H9 (cell line): ENCODE measurements around the gene PHYHIPL. TPM values are rescaled to one million over a fixed set of nuclear protein-coding genes. Genes with fewer than 3 reads are reported as not detected.

Experiments used
- DNase-seq: peaks from one replicate; pipeline ENCODE4 v3.0.0-alpha.2; 2017
- H2AFZ ChIP-seq: one replicate; pipeline ENCODE4 v1.6.1; 2013; ENCODE audit warnings: mild to moderate bottlenecking, low read length, control low read depth, moderate library complexity
- H2AK5ac ChIP-seq: 2 replicates; pipeline ENCODE4 v1.6.1; 2013; ENCODE audit warnings: low read length, control low read depth, mixed read lengths; ENCODE audit not compliant: insufficient read length
- H2BK120ac ChIP-seq: one replicate; pipeline ENCODE4 v1.6.1; 2013; ENCODE audit warnings: low read depth, mild to moderate bottlenecking, low read length, control low read depth, inconsistent platforms; ENCODE audit not compliant: poor library complexity, severe bottlenecking
- H2BK12ac ChIP-seq: 2 replicates; pipeline ENCODE4 v1.6.1; 2013; ENCODE audit warnings: low read length, control low read depth, mixed read lengths, low read depth; ENCODE audit not compliant: insufficient read length
- H2BK15ac ChIP-seq: 2 replicates; pipeline ENCODE4 v1.6.1; 2013; ENCODE audit warnings: low read depth, low read length, control low read depth
- H2BK20ac ChIP-seq: one replicate; pipeline ENCODE4 v1.6.1; 2013; ENCODE audit warnings: low read depth, mild to moderate bottlenecking, low read length, control low read depth, inconsistent platforms; ENCODE audit not compliant: poor library complexity, severe bottlenecking
- H2BK5ac ChIP-seq: 2 replicates; pipeline ENCODE4 v1.6.1; 2013; ENCODE audit warnings: low read length, control low read depth, mixed read lengths; ENCODE audit not compliant: insufficient read length
- H3K14ac ChIP-seq: 2 replicates; pipeline ENCODE4 v1.6.1; 2013; ENCODE audit warnings: low read length, control low read depth; ENCODE audit not compliant: insufficient read depth
- H3K18ac ChIP-seq: 2 replicates; pipeline ENCODE4 v1.6.1; 2013; ENCODE audit warnings: low read depth, mild to moderate bottlenecking, mixed read lengths, low read length, control low read depth; ENCODE audit not compliant: insufficient read length
- H3K23ac ChIP-seq: 2 replicates; pipeline ENCODE4 v1.6.1; 2013; ENCODE audit warnings: low read length, control low read depth, mixed read lengths, low read depth; ENCODE audit not compliant: insufficient read length
- H3K23me2 ChIP-seq: 2 replicates; pipeline ENCODE4 v1.6.1; 2013; ENCODE audit warnings: low read depth, mild to moderate bottlenecking, mixed read lengths, low read length, control low read depth; ENCODE audit not compliant: insufficient read length, poor library complexity, severe bottlenecking
- H3K27ac ChIP-seq: 2 replicates; pipeline ENCODE4 v1.5.1; 2013; ENCODE audit warnings: low read length, control low read depth, mixed read lengths, low read depth; ENCODE audit not compliant: insufficient read length
- H3K27me3 ChIP-seq: 2 replicates; pipeline ENCODE4 v1.6.1; 2013; ENCODE audit warnings: low read length, control low read depth, inconsistent platforms; ENCODE audit not compliant: insufficient read depth
- H3K4ac ChIP-seq: 2 replicates; pipeline ENCODE4 v1.6.1; 2013; ENCODE audit warnings: low read depth, mild to moderate bottlenecking, control low read depth, inconsistent platforms, low read length, moderate library complexity
- H3K4me1 ChIP-seq: 2 replicates; pipeline ENCODE4 v1.6.1; 2013; ENCODE audit warnings: low read length, control low read depth, inconsistent platforms; ENCODE audit not compliant: insufficient read depth
- H3K4me2 ChIP-seq: 2 replicates; pipeline ENCODE4 v1.6.1; 2013; ENCODE audit warnings: low read length, control low read depth, mixed read lengths; ENCODE audit not compliant: insufficient read length, insufficient read depth
- H3K56ac ChIP-seq: 2 replicates; pipeline ENCODE4 v1.6.1; 2013; ENCODE audit warnings: low read depth, mild to moderate bottlenecking, mixed read lengths, low read length, control low read depth; ENCODE audit not compliant: insufficient read length
- H3K79me1 ChIP-seq: 2 replicates; pipeline ENCODE4 v1.6.1; 2013; ENCODE audit warnings: low read depth, mild to moderate bottlenecking, moderate library complexity, low read length, control low read depth, inconsistent platforms; ENCODE audit not compliant: insufficient read depth, poor library complexity, severe bottlenecking
- H3K79me2 ChIP-seq: 2 replicates; pipeline ENCODE4 v1.6.1; 2013; ENCODE audit warnings: low read length, control low read depth, inconsistent platforms; ENCODE audit not compliant: insufficient read depth
- H3K9ac ChIP-seq: 2 replicates; pipeline ENCODE4 v1.6.1; 2013; ENCODE audit warnings: low read length, control low read depth, mixed read lengths; ENCODE audit not compliant: insufficient read length; ENCODE audit errors: extremely low read depth
- H3K9me3 ChIP-seq: one replicate; pipeline ENCODE4 v1.6.1; 2013; ENCODE audit warnings: low read depth, low read length, inconsistent platforms; ENCODE audit not compliant: control insufficient read depth
- H3T11ph ChIP-seq: one replicate; pipeline ENCODE4 v1.6.1; 2013; ENCODE audit warnings: mild to moderate bottlenecking, low read length, control low read depth, inconsistent platforms
- H4K20me1 ChIP-seq: one replicate; pipeline ENCODE4 v1.6.1; 2013; ENCODE audit not compliant: control insufficient read depth, insufficient read length, insufficient read depth
- H4K5ac ChIP-seq: 2 replicates; pipeline ENCODE4 v1.6.1; 2013; ENCODE audit warnings: low read depth, mild to moderate bottlenecking, mixed read lengths, low read length, control low read depth; ENCODE audit not compliant: insufficient read length
- H4K8ac ChIP-seq: replicated peaks from 2 replicates; pipeline ENCODE4 v1.6.1; 2013; ENCODE audit warnings: low read length, control low read depth, mixed read lengths, low read depth; ENCODE audit not compliant: insufficient read length
- H4K91ac ChIP-seq: 2 replicates; pipeline ENCODE4 v1.6.1; 2013; ENCODE audit warnings: low read depth, mild to moderate bottlenecking, moderate library complexity, mixed read lengths, low read length, control low read depth; ENCODE audit not compliant: insufficient read length
- H3K27ac Mint-ChIP-seq, 3 experiments: 2 replicates in 2 of 3; 3 replicates in 1 of 3; pipeline ENCODE4 v1.8.0; 2020 to 2021; ENCODE audit warnings: mixed read lengths in 3 of 3, mild to moderate bottlenecking in 1 of 3, moderate library complexity in 1 of 3
- H3K27me3 Mint-ChIP-seq: 2 replicates; pipeline ENCODE4 v1.8.0; 2021; ENCODE audit warnings: low read depth, mild to moderate bottlenecking, moderate library complexity, mixed read lengths
- H3K36me3 Mint-ChIP-seq, 3 experiments: 2 replicates in 2 of 3; 3 replicates in 1 of 3; pipeline ENCODE4 v1.8.0; 2020 to 2021; ENCODE audit warnings: low read depth in 3 of 3, mixed read lengths in 3 of 3; ENCODE audit not compliant: insufficient read depth in 1 of 3
- H3K4me1 Mint-ChIP-seq, 2 experiments: 2 replicates each; pipeline ENCODE4 v1.8.0; 2020; ENCODE audit warnings: mixed read lengths in 2 of 2
- H3K4me3 Mint-ChIP-seq, 2 experiments: 2 replicates in 1 of 2; 3 replicates in 1 of 2; pipeline ENCODE4 v1.8.0; 2020 to 2021; ENCODE audit warnings: mild to moderate bottlenecking in 2 of 2, mixed read lengths in 2 of 2, moderate library complexity in 1 of 2
- H3K9me3 Mint-ChIP-seq, 2 experiments: 2 replicates in 1 of 2; 3 replicates in 1 of 2; pipeline ENCODE4 v1.8.0; 2020; ENCODE audit warnings: mild to moderate bottlenecking in 2 of 2, mixed read lengths in 2 of 2, moderate library complexity in 1 of 2
- WGBS: extraction: QIAGEN DNeasy Blood & Tissue Kit; methylation state at CpG from one replicate; pipeline ENCODE4 v1.1.7; 2013; ENCODE audit warnings: missing lambda C conversion rate, low lambda C conversion rate, mixed read lengths; ENCODE audit not compliant: insufficient read length; ENCODE audit errors: extremely low coverage; 5-methylcytosine and 5-hydroxymethylcytosine counted together
- total RNA-seq: library from RNA; stranded (reverse); gene quantifications from 2 replicates; pipeline ENCODE4 v1.2.1, GENCODE V29; 2021
- TF ChIP-seq, protein P1 (sequence below): fragments of 200-600 bp; sonication (generic); conservative IDR thresholded peaks from 3 replicates; pipeline ENCODE4 v1.8.0; 2021; ENCODE audit warnings: antibody characterized with exemption, mild to moderate bottlenecking

Gene PHYHIPL
- total RNA-seq, 1 experiment from 2014 or later: 0.44 TPM

DNA sequence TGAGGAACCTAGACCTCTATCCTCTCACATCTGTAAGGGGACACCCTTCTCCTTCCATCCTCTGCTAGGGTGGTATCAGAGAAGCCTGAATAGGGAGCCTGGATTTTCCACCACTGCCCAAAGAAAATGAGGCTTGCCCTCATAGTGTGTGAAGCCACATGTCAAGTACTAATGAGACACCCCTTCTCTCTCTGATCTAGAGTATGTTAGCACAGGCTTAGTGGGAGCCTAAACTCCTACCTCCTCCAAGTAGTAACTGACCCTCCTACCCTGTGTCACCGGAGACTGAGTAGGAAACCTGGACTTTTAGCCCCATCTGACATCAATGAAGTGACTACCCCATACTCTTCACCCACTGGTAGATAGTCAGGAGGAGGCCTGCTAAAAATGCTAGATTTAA lies 65.6 kb downstream of the PHYHIPL start:
- H2AFZ ChIP-seq: no peak overlapping the region
- H3K27me3 ChIP-seq: no peaks in the 10 kb centered on the region
- TF ChIP-seq, protein P1, sequence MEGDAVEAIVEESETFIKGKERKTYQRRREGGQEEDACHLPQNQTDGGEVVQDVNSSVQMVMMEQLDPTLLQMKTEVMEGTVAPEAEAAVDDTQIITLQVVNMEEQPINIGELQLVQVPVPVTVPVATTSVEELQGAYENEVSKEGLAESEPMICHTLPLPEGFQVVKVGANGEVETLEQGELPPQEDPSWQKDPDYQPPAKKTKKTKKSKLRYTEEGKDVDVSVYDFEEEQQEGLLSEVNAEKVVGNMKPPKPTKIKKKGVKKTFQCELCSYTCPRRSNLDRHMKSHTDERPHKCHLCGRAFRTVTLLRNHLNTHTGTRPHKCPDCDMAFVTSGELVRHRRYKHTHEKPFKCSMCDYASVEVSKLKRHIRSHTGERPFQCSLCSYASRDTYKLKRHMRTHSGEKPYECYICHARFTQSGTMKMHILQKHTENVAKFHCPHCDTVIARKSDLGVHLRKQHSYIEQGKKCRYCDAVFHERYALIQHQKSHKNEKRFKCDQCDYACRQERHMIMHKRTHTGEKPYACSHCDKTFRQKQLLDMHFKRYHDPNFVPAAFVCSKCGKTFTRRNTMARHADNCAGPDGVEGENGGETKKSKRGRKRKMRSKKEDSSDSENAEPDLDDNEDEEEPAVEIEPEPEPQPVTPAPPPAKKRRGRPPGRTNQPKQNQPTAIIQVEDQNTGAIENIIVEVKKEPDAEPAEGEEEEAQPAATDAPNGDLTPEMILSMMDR: no peak
- H3K9me3 Mint-ChIP-seq: peaks cover 0 to 3% of the 10 kb centered on the region in 2 experiments; a peak in 1 of 5 replicates
- no peak overlapping the region for H2BK120ac ChIP-seq
- H3K56ac ChIP-seq: no peak overlapping the region
- no peak overlapping the region for H4K8ac ChIP-seq
- no peak overlapping the region for H3K27ac Mint-ChIP-seq
- H3K4me1 Mint-ChIP-seq: no peaks in the 10 kb centered on the region
- no peak overlapping the region for H2AK5ac ChIP-seq
- no peak overlapping the region for H3K4me2 ChIP-seq
- no peaks in the 10 kb centered on the region for H3K9me3 ChIP-seq
- H3K36me3 Mint-ChIP-seq: no peaks in the 10 kb centered on the region; a peak in 1 of 7 replicates
- H3K27me3 Mint-ChIP-seq: no peaks in the 10 kb centered on the region
- no peak for DNase-seq
- no peak overlapping the region for H2BK12ac ChIP-seq
- no peak overlapping the region for H3K14ac ChIP-seq
- H3K4me1 ChIP-seq: no peaks in the 10 kb centered on the region
- H4K91ac ChIP-seq: no peak overlapping the region
- no peak overlapping the region for H3K23ac ChIP-seq
- no CpG with 5 or more reads among the region's 1 CpG for WGBS
- no peak overlapping the region for H2BK20ac ChIP-seq
- H3T11ph ChIP-seq: no peak overlapping the region
- no peaks in the 10 kb centered on the region for H3K79me1 ChIP-seq
- H2BK15ac ChIP-seq: no peak overlapping the region
- H3K18ac ChIP-seq: no peak overlapping the region
- H4K5ac ChIP-seq: no peak overlapping the region
- H3K27ac ChIP-seq: no peak overlapping the region
- no peak overlapping the region for H3K9ac ChIP-seq
- H4K20me1 ChIP-seq: no peaks in the 10 kb centered on the region
- H3K79me2 ChIP-seq: no peaks in the 10 kb centered on the region
- H3K4ac ChIP-seq: no peak overlapping the region
- H3K23me2 ChIP-seq: no peaks in the 10 kb centered on the region
- H2BK5ac ChIP-seq: no peak overlapping the region
- no peak overlapping the region for H3K4me3 Mint-ChIP-seq
